GM12878 (cell line): ENCODE measurements around the gene KRT6B. TPM values are rescaled to one million over a fixed set of nuclear protein-coding genes. Genes with fewer than 3 reads are reported as not detected.

ENCODE experiments used
- ATAC-seq: fragments of 200-7000 bp; cut with Tn5 transposase; 3 replicates; pipeline ENCODE4 v1.9.1; 2020; ENCODE audit warnings: mild to moderate bottlenecking, moderate library complexity
- BruUV-seq: library from RNA; stranded (reverse); fragments of 400-500 nt; replicated peaks from 2 replicates; lab custom pipeline; 2021; lab: Mats Ljungman, UMichigan
- CTCF ChIA-PET: fragments of 300-600 bp; sonication (Branson Sonifier 250); formaldehyde crosslinking; extraction: SDS; loops from one replicate; lab custom pipeline; 2021; ENCODE audit warnings: inconsistent platforms; lab: Yijun Ruan, JAX
- POLR2A ChIA-PET: fragments of 350-600 bp; formaldehyde crosslinking; extraction: SDS; loops from one replicate; lab custom pipeline; 2021; ENCODE audit warnings: inconsistent platforms; lab: Charles Lee
- RAD21 ChIA-PET: fragments of 300-600 bp; sonication (Branson Sonifier 250); formaldehyde crosslinking; loops from one replicate; lab custom pipeline; 2023; ENCODE audit warnings: antibody characterized with exemption; ENCODE audit not compliant: unreplicated experiment; lab: Charles Lee
- SMC1A ChIA-PET: fragments of 300-600 bp; sonication (Branson Sonifier 250); formaldehyde crosslinking; loops from one replicate; lab custom pipeline; 2023; ENCODE audit not compliant: unreplicated experiment, uncharacterized antibody; lab: Charles Lee
- DNase-seq: peaks from one replicate; pipeline ENCODE4 v3.0.0-alpha.2; 2011; ENCODE audit warnings: low read depth, low spot score
- FAIRE-seq: peaks from 3 replicates; lab custom pipeline; 2011; peaks lifted over from hg19 to GRCh38; lab: Jason Lieb, UNC
- H2AFZ ChIP-seq: 2 replicates; pipeline ENCODE4 v1.6.0; 2011; ENCODE audit warnings: low read depth, low read length, control low read depth; ENCODE audit not compliant: control insufficient read depth
- H3K27ac ChIP-seq: 2 replicates; pipeline ENCODE4 v1.5.1; 2011; ENCODE audit warnings: control low read depth; ENCODE audit not compliant: control insufficient read depth, insufficient read depth
- H3K27me3 ChIP-seq, 2 experiments: replicated peaks in 1 of 2; 2 replicates each; pipeline versions ENCODE4 v1.6.0 to v1.6.1; 2011; ENCODE audit warnings: low read length in 1 of 2; ENCODE audit not compliant: control insufficient read depth in 2 of 2, insufficient read depth in 2 of 2
- H3K36me3 ChIP-seq, 2 experiments: 2 replicates each; pipeline ENCODE4 v1.5.1; 2011; ENCODE audit warnings: low read length in 1 of 2; ENCODE audit not compliant: control insufficient read depth in 2 of 2, insufficient read depth in 2 of 2
- H3K4me1 ChIP-seq: 2 replicates; pipeline ENCODE4 v1.6.1; 2011; ENCODE audit warnings: mild to moderate bottlenecking, low read length, moderate library complexity, mixed read lengths; ENCODE audit not compliant: control insufficient read depth, insufficient read depth
- H3K4me2 ChIP-seq: 2 replicates; pipeline ENCODE4 v1.6.0; 2011; ENCODE audit warnings: control low read depth; ENCODE audit not compliant: control insufficient read depth, insufficient read depth
- H3K4me3 ChIP-seq: fragments of 200-600 bp; sonication (generic); 2 replicates; pipeline ENCODE4 v1.5.1; 2016
- H3K79me2 ChIP-seq: 2 replicates; pipeline ENCODE4 v1.6.0; 2011; ENCODE audit warnings: low read length; ENCODE audit not compliant: control insufficient read depth, insufficient read depth
- H3K9ac ChIP-seq: 2 replicates; pipeline ENCODE4 v1.8.0; 2011; ENCODE audit warnings: low read length, control low read depth, mixed read lengths; ENCODE audit not compliant: control insufficient read depth, insufficient read depth
- H3K9me3 ChIP-seq: replicated peaks from 3 replicates; pipeline ENCODE4 v1.5.1; 2011; ENCODE audit warnings: mild to moderate bottlenecking, low read length; ENCODE audit not compliant: control insufficient read depth, insufficient read depth
- H4K20me1 ChIP-seq: 2 replicates; pipeline ENCODE4 v1.6.0; 2011; ENCODE audit not compliant: control insufficient read depth, insufficient read depth
- CREB1 ChIP-seq: IDR thresholded peaks from 2 replicates; pipeline ENCODE4 v1.6.1; 2012; ENCODE audit warnings: low read depth, mild to moderate bottlenecking, inconsistent platforms
- ETV6 ChIP-seq, 2 experiments: fragments of 450-650 bp in 1 of 2; IDR thresholded peaks in 1 of 2; conservative IDR thresholded peaks in 1 of 2; 2 replicates each; pipeline ENCODE4 v1.6.1; 2014; ENCODE audit warnings: antibody characterized with exemption in 1 of 2, borderline replicate concordance in 1 of 2, low read depth in 1 of 2, mild to moderate bottlenecking in 1 of 2, moderate library complexity in 1 of 2
- JUNB ChIP-seq: IDR thresholded peaks from 2 replicates; pipeline ENCODE4 v1.6.1; 2016; ENCODE audit warnings: antibody characterized with exemption, mild to moderate bottlenecking
- RELB ChIP-seq: fragments of 450-650 bp; IDR thresholded peaks from 2 replicates; pipeline ENCODE4 v1.6.1; 2017; ENCODE audit warnings: low read depth, mild to moderate bottlenecking, moderate library complexity
- TBL1XR1 ChIP-seq: IDR thresholded peaks from 2 replicates; pipeline ENCODE4 v1.6.1; 2012; ENCODE audit warnings: low read depth, low read length, improper control_type of control experiment
- TCF3 ChIP-seq: IDR thresholded peaks from 2 replicates; pipeline ENCODE4 v1.6.1; 2012; ENCODE audit warnings: low read depth, mild to moderate bottlenecking, low read length, borderline replicate concordance; ENCODE audit not compliant: insufficient read depth
- WRNIP1 ChIP-seq: IDR thresholded peaks from 2 replicates; pipeline ENCODE4 v1.6.1; 2011; ENCODE audit warnings: low read depth, low read length, improper control_type of control experiment, borderline replicate concordance
- ZBTB11 ChIP-seq: fragments of 450-650 bp; formaldehyde crosslinking; IDR thresholded peaks from 2 replicates; pipeline ENCODE4 v1.5.0; 2022; ENCODE audit warnings: mild to moderate bottlenecking, missing genetic modification characterization
- WGBS: methylation state at CpG from one replicate; pipeline ENCODE4 v1.1.6; 2016; ENCODE audit warnings: low lambda C conversion rate; ENCODE audit not compliant: insufficient replicate concordance, insufficient coverage; ENCODE audit errors: missing lambda C conversion rate; 5-methylcytosine and 5-hydroxymethylcytosine counted together
- in situ Hi-C: fragments of 300-500 bp; cut with MboI; formaldehyde crosslinking; loops from 9 replicates; pipeline ENCODE4 v1.14.3; 2018; ENCODE audit warnings: mixed read lengths
- intact Hi-C: fragments of 100-400 bp; cut with micrococcal nuclease; formaldehyde crosslinking; loops from one replicate; pipeline ENCODE4 v1.14.2; 2022; ENCODE audit not compliant: unreplicated experiment
- polyA plus RNA-seq, 11 experiments: library from polyadenylated mRNA; depleted of rRNA in 4 of 11; unstranded in 6 of 11; stranded (reverse) in 5 of 11; fragments of >200 nt; fragmentation: Nextera tagmentation in 4 of 11; fragmentation: Illumina TruSeq in 1 of 11; extraction: Ambion mirVana in 4 of 11; extraction: Trizol in 1 of 11; gene quantifications; 1 replicate in 1 of 11; 2 replicates in 10 of 11; pipeline versions ENCODE4 v1.2.1 to v1.2.3, GENCODE V29; 2011 to 2016; ENCODE audit warnings: inconsistent platforms in 2 of 11, missing spikeins in 2 of 11, low read depth in 1 of 11
- total RNA-seq, 4 experiments: library from RNA; depleted of rRNA in 3 of 4; stranded (reverse); fragments of >200 nt in 3 of 4; fragmentation: Illumina TruSeq in 1 of 4; extraction: Trizol in 1 of 4; gene quantifications; 2 replicates each; pipeline versions ENCODE4 v1.2.1 to v1.2.3, GENCODE V29; 2013 to 2021
- TF ChIP-seq, protein P1 (sequence below): fragments of 450-650 bp; IDR thresholded peaks from 2 replicates; pipeline ENCODE4 v1.6.1; 2016; ENCODE audit warnings: mild to moderate bottlenecking
- TF ChIP-seq, protein P2 (sequence below): IDR thresholded peaks from 2 replicates; pipeline ENCODE4 v1.6.1; 2011; ENCODE audit warnings: low read depth, low read length, improper control_type of control experiment, borderline replicate concordance
- TF ChIP-seq, protein P3 (sequence below): fragments of 150-350 bp; IDR thresholded peaks from 2 replicates; pipeline ENCODE4 v1.6.1; 2016; ENCODE audit warnings: low read depth, low read length

The KRT6B gene
- total and polyA plus RNA-seq, 10 of the 15 experiments (the other 5 are each of a cell fraction or from before 2014, with no cell fraction given) = 0.07 TPM; not detected in 9

DNA sequence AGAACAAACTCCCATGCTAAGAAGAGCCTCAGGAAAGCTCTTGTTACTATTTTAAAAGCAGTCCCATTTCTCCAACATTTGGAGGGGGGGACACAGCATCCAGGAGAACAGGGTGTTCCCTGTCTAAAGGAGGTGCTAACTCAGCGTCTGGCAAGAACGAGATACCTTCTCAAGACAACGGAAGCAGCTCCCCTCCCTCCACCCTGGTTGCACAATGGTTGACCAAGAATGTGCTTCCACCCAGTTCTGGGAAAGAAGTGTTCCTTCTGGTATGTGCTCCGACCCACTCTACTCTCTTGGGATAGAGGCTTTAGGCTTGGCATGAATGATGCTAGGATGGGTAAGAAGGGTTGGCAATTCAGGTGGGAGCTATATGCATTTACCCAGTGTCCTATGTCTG is 42.6 kb upstream of the KRT6B start (continued):
- TF ChIP-seq ZBTB11 (CRISPR knock-in tag) (no peak), TCF3 (no peak)

DNA sequence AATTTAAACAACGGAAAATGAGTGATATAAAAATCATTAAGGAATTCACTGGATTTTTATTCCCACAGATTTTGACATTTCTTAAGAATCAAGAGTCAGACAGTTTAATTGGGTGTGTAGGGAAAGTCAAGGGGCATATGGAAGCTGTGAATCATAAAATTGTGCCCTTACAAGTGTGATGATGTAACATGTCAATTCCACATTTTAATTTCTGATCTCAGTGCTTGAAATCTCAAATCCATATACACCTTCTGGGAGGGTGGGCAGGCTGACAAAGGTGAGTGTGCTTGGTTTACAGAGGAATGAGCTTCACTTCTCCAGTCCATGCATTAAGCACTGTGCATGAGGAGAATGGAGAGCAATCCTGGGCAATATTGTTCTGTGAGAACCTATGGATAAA is 42.2 kb upstream of the KRT6B start:
- no peaks in the 10 kb centered on the region for H3K9me3 ChIP-seq
- no peaks in the 10 kb centered on the region for H3K79me2 ChIP-seq
- in situ Hi-C loops (no loop called here), intact Hi-C loops (no loop called here)
- H4K20me1 ChIP-seq = no peaks in the 10 kb centered on the region
- H3K27ac ChIP-seq = no peak overlapping the region
- no peak overlapping the region for H3K4me2 ChIP-seq
- ATAC-seq (no peak), FAIRE-seq (no peak), DNase-seq (no peak)
- peaks cover 0 to 6% of the 10 kb centered on the region in 2 experiments; a peak in 2 of 4 replicates for H3K27me3 ChIP-seq
- ChIA-PET CTCF (interaction anchor here (0.6 to 1.1 kb wide), 3 partner anchors 15 to 299 kb away, joined by 3 read pairs; no protein-coding TSS in a partner anchor), POLR2A (interaction anchor here (0.6 kb wide), 1 partner anchor 9 kb away, joined by 3 read pairs; no protein-coding TSS in a partner anchor), RAD21 (no interaction called here), SMC1A (interaction anchor here (1.0 to 1.5 kb wide), 2 partner anchors 9 to 12 kb away, joined by 3 to 5 read pairs; no protein-coding TSS in a partner anchor)
- H3K4me1 ChIP-seq = no peaks in the 10 kb centered on the region
- no peaks in the 10 kb centered on the region for H3K36me3 ChIP-seq
- BruUV-seq = no TSS peak
- no peak overlapping the region for H2AFZ ChIP-seq
- no peak overlapping the region for H3K4me3 ChIP-seq
- no peak overlapping the region for H3K9ac ChIP-seq
- 0% methylated on average over 1 of the region's 1 CpG for WGBS
- no peak for TF ChIP-seq JUNB
- no peak for TF ChIP-seq TBL1XR1
- TF ChIP-seq, protein P1, sequence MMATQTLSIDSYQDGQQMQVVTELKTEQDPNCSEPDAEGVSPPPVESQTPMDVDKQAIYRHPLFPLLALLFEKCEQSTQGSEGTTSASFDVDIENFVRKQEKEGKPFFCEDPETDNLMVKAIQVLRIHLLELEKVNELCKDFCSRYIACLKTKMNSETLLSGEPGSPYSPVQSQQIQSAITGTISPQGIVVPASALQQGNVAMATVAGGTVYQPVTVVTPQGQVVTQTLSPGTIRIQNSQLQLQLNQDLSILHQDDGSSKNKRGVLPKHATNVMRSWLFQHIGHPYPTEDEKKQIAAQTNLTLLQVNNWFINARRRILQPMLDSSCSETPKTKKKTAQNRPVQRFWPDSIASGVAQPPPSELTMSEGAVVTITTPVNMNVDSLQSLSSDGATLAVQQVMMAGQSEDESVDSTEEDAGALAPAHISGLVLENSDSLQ = no peak
- no peak for TF ChIP-seq WRNIP1
- TF ChIP-seq, protein P2, sequence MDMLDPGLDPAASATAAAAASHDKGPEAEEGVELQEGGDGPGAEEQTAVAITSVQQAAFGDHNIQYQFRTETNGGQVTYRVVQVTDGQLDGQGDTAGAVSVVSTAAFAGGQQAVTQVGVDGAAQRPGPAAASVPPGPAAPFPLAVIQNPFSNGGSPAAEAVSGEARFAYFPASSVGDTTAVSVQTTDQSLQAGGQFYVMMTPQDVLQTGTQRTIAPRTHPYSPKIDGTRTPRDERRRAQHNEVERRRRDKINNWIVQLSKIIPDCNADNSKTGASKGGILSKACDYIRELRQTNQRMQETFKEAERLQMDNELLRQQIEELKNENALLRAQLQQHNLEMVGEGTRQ = no peak
- no peak for TF ChIP-seq RELB
- TF ChIP-seq CREB1 = no peak
- TF ChIP-seq, protein P3, sequence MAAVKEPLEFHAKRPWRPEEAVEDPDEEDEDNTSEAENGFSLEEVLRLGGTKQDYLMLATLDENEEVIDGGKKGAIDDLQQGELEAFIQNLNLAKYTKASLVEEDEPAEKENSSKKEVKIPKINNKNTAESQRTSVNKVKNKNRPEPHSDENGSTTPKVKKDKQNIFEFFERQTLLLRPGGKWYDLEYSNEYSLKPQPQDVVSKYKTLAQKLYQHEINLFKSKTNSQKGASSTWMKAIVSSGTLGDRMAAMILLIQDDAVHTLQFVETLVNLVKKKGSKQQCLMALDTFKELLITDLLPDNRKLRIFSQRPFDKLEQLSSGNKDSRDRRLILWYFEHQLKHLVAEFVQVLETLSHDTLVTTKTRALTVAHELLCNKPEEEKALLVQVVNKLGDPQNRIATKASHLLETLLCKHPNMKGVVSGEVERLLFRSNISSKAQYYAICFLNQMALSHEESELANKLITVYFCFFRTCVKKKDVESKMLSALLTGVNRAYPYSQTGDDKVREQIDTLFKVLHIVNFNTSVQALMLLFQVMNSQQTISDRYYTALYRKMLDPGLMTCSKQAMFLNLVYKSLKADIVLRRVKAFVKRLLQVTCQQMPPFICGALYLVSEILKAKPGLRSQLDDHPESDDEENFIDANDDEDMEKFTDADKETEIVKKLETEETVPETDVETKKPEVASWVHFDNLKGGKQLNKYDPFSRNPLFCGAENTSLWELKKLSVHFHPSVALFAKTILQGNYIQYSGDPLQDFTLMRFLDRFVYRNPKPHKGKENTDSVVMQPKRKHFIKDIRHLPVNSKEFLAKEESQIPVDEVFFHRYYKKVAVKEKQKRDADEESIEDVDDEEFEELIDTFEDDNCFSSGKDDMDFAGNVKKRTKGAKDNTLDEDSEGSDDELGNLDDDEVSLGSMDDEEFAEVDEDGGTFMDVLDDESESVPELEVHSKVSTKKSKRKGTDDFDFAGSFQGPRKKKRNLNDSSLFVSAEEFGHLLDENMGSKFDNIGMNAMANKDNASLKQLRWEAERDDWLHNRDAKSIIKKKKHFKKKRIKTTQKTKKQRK = no peak
- no peak for TF ChIP-seq ETV6 (conservative IDR thresholded peaks at IDR 0.05 in 1 of 2, IDR thresholded peaks at IDR 0.05 in 1 of 2; ENCODE audit: borderline replicate concordance in 1 of 2, low read depth in 1 of 2)
